HG02798 (cell line): ENCODE data around the gene SIRPG.
"Not testable (repeated sequence)": the region's sequence is repeated elsewhere in the genome, so short reads cannot be mapped to it uniquely, and the experiment has no call there.

ENCODE experiments used
- ATAC-seq: cut with Tn5 transposase; IDR thresholded peaks from one replicate; pipeline ENCODE4 v1.9.1; 2021; ENCODE audit warnings: mild to moderate bottlenecking; ENCODE audit not compliant: unreplicated experiment, poor library complexity

SIRPG gene

GRCh38 chr20:1657556-1658334, at the start of gene SIRPG:
Gene SIRPG (minus strand): TSS chr20:1657779. CDS start chr20:1657714, 65 bp downstream.
- no peak for ATAC-seq

GRCh38 chr20:1706887-1707286, 49.3 kb upstream of the SIRPG start:
- ATAC-seq = not testable (repeated sequence)

GRCh38 chr20:1706079-1706478, 48.5 kb upstream of the SIRPG start:
- no peak for ATAC-seq

GRCh38 chr20:1702855-1703254, 45.3 kb upstream of the SIRPG start:
- ATAC-seq = no peak

- no peak for ATAC-seq
Observed at GRCh38 chr20:1702328-1702727, 44.7 kb upstream of the SIRPG start.

- no peak for ATAC-seq
Observed at GRCh38 chr20:1700990-1701389, 43.4 kb upstream of the SIRPG start.

GRCh38 chr20:1697592-1697991, 40.0 kb upstream of the SIRPG start:
- ATAC-seq = no peak

GRCh38 chr20:1696521-1697209, 39.1 kb upstream of the SIRPG start:
- no peak for ATAC-seq

- ATAC-seq = no peak
Observed at GRCh38 chr20:1694672-1695071, 37.1 kb upstream of the SIRPG start.

GRCh38 chr20:1693427-1693826, 35.8 kb upstream of the SIRPG start:
- ATAC-seq = no peak

- no peak for ATAC-seq
Observed at GRCh38 chr20:1689721-1690120, 32.1 kb upstream of the SIRPG start.

GRCh38 chr20:1688886-1689538, 31.4 kb upstream of the SIRPG start:
- ATAC-seq = no peak

- ATAC-seq = no peak
Observed at GRCh38 chr20:1687053-1687452, 29.5 kb upstream of the SIRPG start.

- no peak for ATAC-seq
Observed at GRCh38 chr20:1686151-1686748, 28.7 kb upstream of the SIRPG start.

- no peak for ATAC-seq
Observed at GRCh38 chr20:1685304-1686052, 27.9 kb upstream of the SIRPG start.

GRCh38 chr20:1684872-1685271, 27.3 kb upstream of the SIRPG start:
- no peak for ATAC-seq

GRCh38 chr20:1676650-1677049, 19.1 kb upstream of the SIRPG start:
- no peak for ATAC-seq

GRCh38 chr20:1674990-1675780, 17.6 kb upstream of the SIRPG start:
- no peak for ATAC-seq

- ATAC-seq = no peak
Observed at GRCh38 chr20:1674361-1674760, 16.8 kb upstream of the SIRPG start.
